ENCODE measurements around the gene IL4I1.

IL4I1 gene

DNA sequence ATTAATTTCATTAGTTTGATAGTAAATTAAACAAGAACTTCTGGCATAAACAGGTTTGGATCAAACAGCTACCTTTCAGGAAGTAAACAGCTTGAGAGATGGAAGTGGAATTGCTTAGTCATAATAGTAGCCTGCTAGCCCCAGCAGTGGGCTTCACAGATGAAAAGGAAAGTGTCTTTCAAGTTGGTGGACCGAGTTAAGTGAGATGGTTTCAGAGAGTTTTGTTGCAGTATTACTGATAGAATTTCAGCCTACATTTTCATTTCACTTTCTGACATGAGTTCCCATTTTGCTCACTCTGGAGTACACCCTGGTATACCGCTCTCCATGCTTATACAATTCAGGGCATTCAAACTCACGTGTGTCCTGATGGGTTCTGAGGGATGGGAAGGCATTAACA, 47.7 kb downstream of the IL4I1 start:
- no peak for DNase-seq

DNA sequence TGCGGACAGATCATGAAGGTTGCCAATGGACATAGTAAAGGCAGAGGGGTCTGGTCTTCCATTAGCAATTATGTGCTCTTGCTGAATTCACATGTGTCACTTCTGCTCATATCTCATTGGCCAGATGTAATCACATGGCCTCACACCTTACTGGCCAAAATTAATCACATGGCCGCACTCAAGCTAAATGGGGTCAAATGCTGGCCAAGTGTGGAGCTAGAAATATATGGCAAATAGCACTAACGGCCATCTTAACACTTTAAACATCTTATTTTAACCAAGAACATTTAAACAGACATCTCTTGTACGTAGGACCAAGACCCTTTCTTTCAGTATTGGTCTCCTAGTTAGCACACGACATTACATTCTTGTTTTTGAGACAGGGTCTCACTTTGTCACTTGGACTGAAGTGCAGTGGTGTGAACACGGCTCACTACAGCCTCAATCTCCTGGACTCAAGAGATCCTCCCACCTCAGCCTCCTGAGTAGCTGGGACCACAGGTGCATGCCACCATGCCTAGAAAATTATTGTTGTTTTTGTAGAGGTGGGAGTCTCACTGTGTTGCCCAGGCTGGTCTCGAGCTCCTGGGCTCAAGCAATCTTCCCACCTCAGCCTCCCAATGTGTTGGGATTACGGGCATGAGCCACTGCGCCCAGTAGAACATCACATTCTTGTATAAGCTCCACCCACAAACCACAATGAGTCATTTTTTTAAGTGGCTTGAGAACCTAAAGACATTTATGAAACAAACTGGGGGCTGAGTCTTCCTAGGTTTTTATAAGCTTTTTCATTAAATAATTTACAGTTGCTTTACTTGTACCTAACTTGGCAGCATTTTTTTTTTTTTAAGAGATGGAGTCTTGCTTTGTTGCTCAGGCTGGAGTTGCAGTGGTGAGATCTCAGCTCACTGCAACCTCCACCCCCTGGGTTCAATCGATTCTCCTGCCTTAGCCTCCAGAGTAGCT, 48.7 kb downstream of the IL4I1 start:
- peak; percentile 92 for DNase-seq

- no peak for DNase-seq
These were observed 50.3 kb downstream of the IL4I1 start for GRCh38 chr19:49846408-49846807.

DNA sequence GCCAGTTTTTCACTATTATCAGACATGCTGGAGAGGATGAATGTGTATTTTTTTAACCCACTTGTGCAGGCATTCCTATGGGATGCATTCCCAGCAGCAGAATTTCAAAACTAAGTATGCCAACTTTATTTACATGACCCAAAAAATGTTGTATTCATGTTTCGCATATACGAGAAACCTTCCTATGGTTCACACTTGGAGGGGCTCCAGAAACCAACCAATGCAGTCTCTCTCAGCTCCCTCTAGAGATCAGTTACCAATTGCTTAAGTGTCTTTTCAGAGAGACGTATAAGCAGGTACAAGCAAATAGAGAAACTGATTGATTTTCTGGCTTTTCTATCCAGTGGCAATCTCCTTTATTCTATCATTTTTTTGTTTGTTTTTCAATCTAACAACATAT, 51.3 kb downstream of the IL4I1 start:
- DNase-seq = no peak

DNA sequence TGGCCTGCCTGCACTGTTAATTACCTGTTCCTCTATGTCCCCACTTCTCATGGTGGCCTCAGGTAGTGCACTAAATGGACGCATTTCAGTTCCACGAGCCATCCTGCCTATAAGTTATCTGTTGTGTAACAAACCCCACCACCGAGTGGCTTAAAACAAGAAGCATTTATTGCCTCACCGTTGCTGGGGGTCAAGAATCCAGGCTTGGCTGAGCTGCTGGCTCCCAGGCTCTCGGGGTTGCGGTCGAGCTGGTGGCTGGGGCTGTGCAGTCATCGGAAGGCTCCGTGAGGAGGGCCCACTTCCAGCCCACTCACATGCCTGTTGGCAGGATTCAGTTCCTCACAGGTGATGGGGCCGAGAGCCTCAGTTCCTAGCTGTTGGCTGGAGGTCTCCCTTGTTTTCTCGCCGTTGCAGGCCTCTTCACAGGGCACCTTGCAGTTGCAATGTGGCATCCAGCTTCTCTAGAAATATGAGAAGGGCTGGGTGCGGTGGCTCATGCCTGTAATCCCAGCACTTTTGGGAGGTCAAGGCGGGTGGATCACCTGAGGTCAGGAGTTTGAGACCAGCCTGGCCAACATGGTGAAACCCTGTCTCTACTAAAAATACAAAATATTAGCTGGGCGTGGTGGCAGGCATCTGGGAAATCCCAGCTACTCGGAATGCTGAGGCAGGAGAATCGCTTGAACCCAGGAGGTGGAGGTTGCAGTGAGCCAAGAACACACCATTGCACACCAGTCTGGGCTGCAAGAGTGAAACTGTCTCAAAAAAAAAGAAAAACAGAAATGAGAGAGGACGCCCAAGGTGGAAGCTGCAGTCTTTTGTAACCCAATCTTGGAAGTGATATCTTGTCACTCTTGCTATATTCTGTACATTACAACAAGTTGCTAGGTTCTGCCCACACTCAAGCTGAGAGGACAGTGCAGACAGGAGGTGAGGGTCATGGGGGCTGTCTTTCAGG, 52.3 kb downstream of the IL4I1 start:
- no peak for DNase-seq

DNA sequence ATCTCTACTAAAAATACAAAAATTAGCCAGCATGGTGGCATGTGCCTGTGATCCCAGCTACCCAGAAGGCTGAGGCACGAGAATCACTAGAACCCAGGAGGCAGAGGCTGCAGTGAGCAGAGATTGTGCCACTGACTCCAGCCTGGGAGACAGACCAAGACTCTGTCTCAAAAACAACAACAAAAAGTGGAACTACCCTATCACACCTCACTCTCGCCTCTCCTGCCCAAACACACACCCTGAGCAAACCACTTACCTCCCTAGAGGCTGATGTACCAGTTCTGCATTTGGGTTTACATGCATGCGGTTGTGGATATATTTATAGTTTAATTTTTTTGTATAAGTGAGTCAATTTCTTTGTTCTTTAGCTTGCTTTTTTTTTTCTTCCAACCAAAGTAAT, 53.4 kb downstream of the IL4I1 start:
- DNase-seq = no peak

GRCh38 chr19:49840736-49841249, 55.9 kb downstream of the IL4I1 start:
- no peak for DNase-seq

DNA sequence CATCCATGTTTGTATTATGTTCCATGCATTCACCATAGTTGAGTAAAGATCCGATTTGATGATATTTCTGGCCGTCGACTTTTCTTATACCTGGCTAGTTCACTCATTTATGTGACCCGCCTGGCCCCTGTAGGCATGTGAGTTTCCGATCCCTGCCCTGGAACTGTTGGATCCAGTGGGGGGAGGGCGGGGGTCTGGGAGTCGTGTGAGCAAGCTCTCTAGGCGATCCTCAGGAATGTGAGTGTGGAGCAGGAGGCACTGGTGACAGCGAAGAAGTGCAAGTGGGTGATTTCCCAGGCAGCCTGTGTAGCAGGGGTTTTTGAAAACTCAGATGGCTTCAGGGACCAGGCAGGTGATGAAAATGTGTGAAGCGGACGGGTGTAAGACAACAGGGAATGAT, 56.4 kb downstream of the IL4I1 start:
- DNase-seq = no peak

GRCh38 chr19:49839713-49840112, 57.0 kb downstream of the IL4I1 start:
- DNase-seq = no peak

All from EL (cell line).